HCT116 (cell line): ENCODE results near the gene PIMREG. TPM values are rescaled to one million over a fixed set of nuclear protein-coding genes. Genes with fewer than 3 reads are reported as not detected.

ENCODE experiments used
- ATAC-seq: fragments of 200-7000 bp; cut with Tn5 transposase; 2 replicates; pipeline ENCODE4 v1.9.1; 2020; ENCODE audit warnings: mild to moderate bottlenecking, moderate library complexity
- BruUV-seq: library from RNA; stranded (reverse); fragments of 400-500 nt; replicated peaks from 2 replicates; lab custom pipeline; 2021; lab: Mats Ljungman, UMichigan
- CTCF ChIA-PET: fragments of 300-600 bp; sonication (Branson Sonifier 250); formaldehyde crosslinking; loops from one replicate; lab custom pipeline; 2021; ENCODE audit warnings: antibody characterized with exemption; lab: Charles Lee
- POLR2A ChIA-PET: fragments of 300-600, 350-600 bp; sonication (Branson Sonifier 250); formaldehyde crosslinking; loops from one replicate; lab custom pipeline; 2021; ENCODE audit warnings: antibody characterized with exemption; lab: Charles Lee
- RAD21 ChIA-PET, 2 experiments: fragments of 300-600 bp; sonication (Branson Sonifier 250); formaldehyde crosslinking; loops; one replicate each; lab custom pipeline; 2023; ENCODE audit warnings: low total read pairs in 2 of 2; ENCODE audit not compliant: uncharacterized antibody in 2 of 2, unreplicated experiment in 2 of 2, low non-redundant PET in 1 of 2; lab: Charles Lee
- DNase-seq: peaks from one replicate; pipeline ENCODE4 v3.0.0-alpha.2; 2010; ENCODE audit warnings: low read depth, low spot score
- H2AFZ ChIP-seq: fragments of 200-600 bp; shearing (Covaris generic), sonication (generic); 2 replicates; pipeline ENCODE4 v1.6.1; 2017; ENCODE audit warnings: low read depth, mixed run types, mixed read lengths, antibody characterized with exemption, low read length; ENCODE audit not compliant: poor library complexity, severe bottlenecking
- H3K27ac ChIP-seq: 2 replicates; pipeline ENCODE4 v1.5.1; 2012; ENCODE audit warnings: low read depth, low read length
- H3K27me3 ChIP-seq: fragments of 200-600 bp; sonication (generic); 2 replicates; pipeline ENCODE4 v1.6.1; 2016; ENCODE audit warnings: mixed run types, low read length, mixed read lengths; ENCODE audit not compliant: insufficient read depth
- H3K36me3 ChIP-seq, 2 experiments: fragments of 200-500 bp in 1 of 2; fragments of 200-600 bp in 1 of 2; sonication (Bioruptor generic) in 1 of 2; sonication (generic) in 1 of 2; 2 replicates each; pipeline versions ENCODE4 v1.5.1 to v1.6.1; 2014 to 2016; ENCODE audit warnings: low read length in 2 of 2, inconsistent platforms in 1 of 2, mixed read lengths in 1 of 2, mixed run types in 1 of 2; ENCODE audit not compliant: insufficient read depth in 2 of 2, control insufficient read depth in 1 of 2
- H3K4me1 ChIP-seq, 2 experiments: fragments of 200-600 bp in 1 of 2; sonication (generic) in 1 of 2; 2 replicates each; pipeline versions ENCODE4 v1.5.1 to v1.6.1; 2012 to 2017; ENCODE audit warnings: low read length in 2 of 2, inconsistent platforms in 1 of 2, mild to moderate bottlenecking in 1 of 2, mixed read lengths in 1 of 2, mixed run types in 1 of 2, moderate library complexity in 1 of 2; ENCODE audit not compliant: insufficient read depth in 2 of 2, control insufficient read depth in 1 of 2
- H3K4me2 ChIP-seq: fragments of 200-600 bp; sonication (generic); 2 replicates; pipeline ENCODE4 v1.6.1; 2017; ENCODE audit warnings: mixed run types, low read length, mixed read lengths
- H3K4me3 ChIP-seq, 2 experiments: fragments of 200-600 bp in 1 of 2; sonication (generic) in 1 of 2; replicated peaks in 1 of 2; 2 replicates each; pipeline ENCODE4 v1.5.1; 2011 to 2016; ENCODE audit warnings: low read length in 2 of 2, control low read depth in 1 of 2, low read depth in 1 of 2, mild to moderate bottlenecking in 1 of 2, mixed read lengths in 1 of 2, mixed run types in 1 of 2
- H3K79me2 ChIP-seq: fragments of 200-600 bp; sonication (generic); 2 replicates; pipeline ENCODE4 v1.6.1; 2017; ENCODE audit warnings: mild to moderate bottlenecking, mixed run types, low read length, moderate library complexity, mixed read lengths; ENCODE audit not compliant: insufficient read depth
- H3K9ac ChIP-seq: fragments of 200-600 bp; sonication (generic); 2 replicates; pipeline ENCODE4 v1.6.1; 2016; ENCODE audit warnings: low read length, mixed read lengths
- H3K9me2 ChIP-seq: fragments of 200-600 bp; sonication (generic), shearing (Covaris generic); 2 replicates; pipeline ENCODE4 v1.6.1; 2017; ENCODE audit warnings: mixed run types, mild to moderate bottlenecking, moderate library complexity; ENCODE audit not compliant: insufficient read depth
- H3K9me3 ChIP-seq, 2 experiments: fragments of 200-500 bp in 1 of 2; fragments of 200-600 bp in 1 of 2; sonication (Bioruptor generic) in 1 of 2; sonication (generic) in 1 of 2; 2 replicates each; pipeline ENCODE4 v1.6.1; 2014 to 2017; ENCODE audit warnings: low read length in 2 of 2, mixed read lengths in 2 of 2, inconsistent platforms in 1 of 2, low read depth in 1 of 2, mild to moderate bottlenecking in 1 of 2, mixed run types in 1 of 2, moderate library complexity in 1 of 2; ENCODE audit not compliant: control insufficient read depth in 1 of 2, insufficient read depth in 1 of 2
- H4K20me1 ChIP-seq: fragments of 200-600 bp; sonication (generic), shearing (Covaris generic); 2 replicates; pipeline ENCODE4 v1.6.1; 2017; ENCODE audit warnings: mixed run types, mild to moderate bottlenecking, moderate library complexity; ENCODE audit not compliant: insufficient read depth
- CBX3 ChIP-seq: IDR thresholded peaks from 2 replicates; pipeline ENCODE4 v1.6.1; 2012; ENCODE audit warnings: low read depth
- CEBPB ChIP-seq: IDR thresholded peaks from 2 replicates; pipeline ENCODE4 v1.6.1; 2012; ENCODE audit warnings: low read depth
- EGR1 ChIP-seq: IDR thresholded peaks from 2 replicates; pipeline ENCODE4 v1.6.1; 2012; ENCODE audit warnings: low read depth
- ELF1 ChIP-seq: IDR thresholded peaks from 2 replicates; pipeline ENCODE4 v1.6.1; 2012; ENCODE audit warnings: low read depth, borderline replicate concordance
- EZH2phosphoT487 ChIP-seq: fragments of 200-600 bp; IDR thresholded peaks from 2 replicates; pipeline ENCODE4 v1.6.1; 2018; ENCODE audit warnings: antibody characterized with exemption, borderline replicate concordance
- JUND ChIP-seq: IDR thresholded peaks from 2 replicates; pipeline ENCODE4 v1.6.1; 2012
- POLR2A ChIP-seq: IDR thresholded peaks from 2 replicates; pipeline ENCODE4 v1.7.0; 2011; ENCODE audit warnings: borderline replicate concordance; ENCODE audit not compliant: insufficient read depth, insufficient read length; ENCODE audit errors: extremely low read depth
- POLR2AphosphoS5 ChIP-seq: IDR thresholded peaks from 2 replicates; pipeline ENCODE4 v1.6.1; 2011; ENCODE audit warnings: mild to moderate bottlenecking, low read depth, low read length, moderate library complexity
- RAD21 ChIP-seq: IDR thresholded peaks from 2 replicates; pipeline ENCODE4 v1.6.1; 2012; ENCODE audit warnings: low read depth, mild to moderate bottlenecking
- SP1 ChIP-seq: IDR thresholded peaks from 2 replicates; pipeline ENCODE4 v1.6.1; 2012; ENCODE audit warnings: low read depth
- SRF ChIP-seq: IDR thresholded peaks from 2 replicates; pipeline ENCODE4 v1.6.1; 2012; ENCODE audit warnings: low read depth
- TCF7L2 ChIP-seq: IDR thresholded peaks from 2 replicates; pipeline ENCODE4 v1.7.0; 2011; ENCODE audit warnings: borderline replicate concordance, inconsistent platforms; ENCODE audit not compliant: insufficient read depth, insufficient read length; ENCODE audit errors: extremely low read depth
- YY1 ChIP-seq: IDR thresholded peaks from 2 replicates; pipeline ENCODE4 v1.6.1; 2011; ENCODE audit warnings: low read length, low read depth, moderate library complexity, mild to moderate bottlenecking; ENCODE audit not compliant: insufficient replicate concordance; ENCODE audit errors: extremely low read depth
- ZNF274 ChIP-seq: fragments of 200-500 bp; sonication (Bioruptor generic); IDR thresholded peaks from 2 replicates; pipeline ENCODE4 v1.6.1; 2014; ENCODE audit warnings: mild to moderate bottlenecking, low read depth, low read length, inconsistent platforms
- intact Hi-C: fragments of 100-400 bp; cut with micrococcal nuclease; formaldehyde crosslinking; loops from 2 replicates; pipeline ENCODE4 v1.10.0; 2022
- total RNA-seq: library from RNA; stranded (reverse); gene quantifications from one replicate; pipeline ENCODE4 v1.2.1, GENCODE V29; 2021; ENCODE audit not compliant: unreplicated experiment
- TF ChIP-seq, protein P1 (sequence below): IDR thresholded peaks from 2 replicates; pipeline ENCODE4 v1.6.1; 2012
- TF ChIP-seq, protein P2 (sequence below): IDR thresholded peaks from 2 replicates; pipeline ENCODE4 v1.6.1; 2012; ENCODE audit warnings: low read depth
- TF ChIP-seq, protein P3 (sequence below), 3 experiments: fragments of 200-600 bp in 1 of 3; sonication (generic) in 1 of 3; IDR thresholded peaks in 2 of 3; conservative IDR thresholded peaks in 1 of 3; 2 replicates each; pipeline ENCODE4 v1.5.1; 2012 to 2017; ENCODE audit warnings: low read depth in 2 of 3, low read length in 2 of 3, antibody characterized with exemption in 1 of 3, borderline replicate concordance in 1 of 3, control low read depth in 1 of 3, mild to moderate bottlenecking in 1 of 3, mixed read lengths in 1 of 3, mixed run types in 1 of 3, moderate library complexity in 1 of 3; ENCODE audit not compliant: insufficient read depth in 1 of 3
- TF ChIP-seq, protein P4 (sequence below): IDR thresholded peaks from 2 replicates; pipeline ENCODE4 v1.6.1; 2012

Gene PIMREG
- total RNA-seq, 1 experiment from 2014 or later, result 57.0 TPM

DNA sequence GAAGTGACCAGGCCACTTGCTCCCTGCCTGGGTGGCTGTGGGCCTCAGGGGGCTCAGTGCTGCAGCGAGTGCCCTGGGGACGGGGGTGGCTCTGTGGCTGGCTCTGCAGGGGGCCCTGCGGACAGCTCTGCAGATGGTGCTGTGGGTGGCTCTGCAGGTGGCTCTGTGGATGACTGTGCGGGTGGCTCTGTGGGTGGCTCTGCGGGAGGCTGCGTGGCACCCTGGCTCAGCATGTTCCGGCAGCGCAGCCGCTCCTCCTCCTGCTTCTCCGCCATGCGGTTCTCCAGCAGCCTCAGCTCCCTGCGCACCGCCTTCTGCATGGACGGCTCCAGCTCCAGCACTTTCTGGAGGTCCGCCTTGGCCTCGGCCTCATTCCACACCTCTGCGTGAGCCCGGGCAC lies 18.8 kb upstream of the PIMREG start:
- ATAC-seq (no peak), DNase-seq (no peak)
- POLR2A ChIA-PET, result no interaction called here
- no peaks in the 10 kb centered on the region for H4K20me1 ChIP-seq
- H3K27ac ChIP-seq, result no peak overlapping the region
- intact Hi-C loops, result no loop called here
- peaks cover 0 to under 1% of the 10 kb centered on the region in 2 experiments; a peak in 1 of 4 replicates for H3K9me3 ChIP-seq
- TF ChIP-seq, protein P1, sequence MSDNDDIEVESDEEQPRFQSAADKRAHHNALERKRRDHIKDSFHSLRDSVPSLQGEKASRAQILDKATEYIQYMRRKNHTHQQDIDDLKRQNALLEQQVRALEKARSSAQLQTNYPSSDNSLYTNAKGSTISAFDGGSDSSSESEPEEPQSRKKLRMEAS, result no peak
- no peak for TF ChIP-seq ELF1
- TF ChIP-seq YY1, result no peak
- TF ChIP-seq, protein P2, sequence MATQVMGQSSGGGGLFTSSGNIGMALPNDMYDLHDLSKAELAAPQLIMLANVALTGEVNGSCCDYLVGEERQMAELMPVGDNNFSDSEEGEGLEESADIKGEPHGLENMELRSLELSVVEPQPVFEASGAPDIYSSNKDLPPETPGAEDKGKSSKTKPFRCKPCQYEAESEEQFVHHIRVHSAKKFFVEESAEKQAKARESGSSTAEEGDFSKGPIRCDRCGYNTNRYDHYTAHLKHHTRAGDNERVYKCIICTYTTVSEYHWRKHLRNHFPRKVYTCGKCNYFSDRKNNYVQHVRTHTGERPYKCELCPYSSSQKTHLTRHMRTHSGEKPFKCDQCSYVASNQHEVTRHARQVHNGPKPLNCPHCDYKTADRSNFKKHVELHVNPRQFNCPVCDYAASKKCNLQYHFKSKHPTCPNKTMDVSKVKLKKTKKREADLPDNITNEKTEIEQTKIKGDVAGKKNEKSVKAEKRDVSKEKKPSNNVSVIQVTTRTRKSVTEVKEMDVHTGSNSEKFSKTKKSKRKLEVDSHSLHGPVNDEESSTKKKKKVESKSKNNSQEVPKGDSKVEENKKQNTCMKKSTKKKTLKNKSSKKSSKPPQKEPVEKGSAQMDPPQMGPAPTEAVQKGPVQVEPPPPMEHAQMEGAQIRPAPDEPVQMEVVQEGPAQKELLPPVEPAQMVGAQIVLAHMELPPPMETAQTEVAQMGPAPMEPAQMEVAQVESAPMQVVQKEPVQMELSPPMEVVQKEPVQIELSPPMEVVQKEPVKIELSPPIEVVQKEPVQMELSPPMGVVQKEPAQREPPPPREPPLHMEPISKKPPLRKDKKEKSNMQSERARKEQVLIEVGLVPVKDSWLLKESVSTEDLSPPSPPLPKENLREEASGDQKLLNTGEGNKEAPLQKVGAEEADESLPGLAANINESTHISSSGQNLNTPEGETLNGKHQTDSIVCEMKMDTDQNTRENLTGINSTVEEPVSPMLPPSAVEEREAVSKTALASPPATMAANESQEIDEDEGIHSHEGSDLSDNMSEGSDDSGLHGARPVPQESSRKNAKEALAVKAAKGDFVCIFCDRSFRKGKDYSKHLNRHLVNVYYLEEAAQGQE, result no peak
- TF ChIP-seq SP1, result no peak
- TF ChIP-seq, protein P3, sequence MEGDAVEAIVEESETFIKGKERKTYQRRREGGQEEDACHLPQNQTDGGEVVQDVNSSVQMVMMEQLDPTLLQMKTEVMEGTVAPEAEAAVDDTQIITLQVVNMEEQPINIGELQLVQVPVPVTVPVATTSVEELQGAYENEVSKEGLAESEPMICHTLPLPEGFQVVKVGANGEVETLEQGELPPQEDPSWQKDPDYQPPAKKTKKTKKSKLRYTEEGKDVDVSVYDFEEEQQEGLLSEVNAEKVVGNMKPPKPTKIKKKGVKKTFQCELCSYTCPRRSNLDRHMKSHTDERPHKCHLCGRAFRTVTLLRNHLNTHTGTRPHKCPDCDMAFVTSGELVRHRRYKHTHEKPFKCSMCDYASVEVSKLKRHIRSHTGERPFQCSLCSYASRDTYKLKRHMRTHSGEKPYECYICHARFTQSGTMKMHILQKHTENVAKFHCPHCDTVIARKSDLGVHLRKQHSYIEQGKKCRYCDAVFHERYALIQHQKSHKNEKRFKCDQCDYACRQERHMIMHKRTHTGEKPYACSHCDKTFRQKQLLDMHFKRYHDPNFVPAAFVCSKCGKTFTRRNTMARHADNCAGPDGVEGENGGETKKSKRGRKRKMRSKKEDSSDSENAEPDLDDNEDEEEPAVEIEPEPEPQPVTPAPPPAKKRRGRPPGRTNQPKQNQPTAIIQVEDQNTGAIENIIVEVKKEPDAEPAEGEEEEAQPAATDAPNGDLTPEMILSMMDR (IDR thresholded peaks at IDR 0.05 in 2 of 3, conservative IDR thresholded peaks at IDR 0.05 in 1 of 3; ENCODE audit: borderline replicate concordance in 1 of 3, insufficient read depth in 1 of 3, low read depth in 2 of 3, low read length in 2 of 3), result no peak
- TF ChIP-seq JUND, result no peak
- TF ChIP-seq SRF, result no peak
- TF ChIP-seq EGR1, result no peak
- no peak for TF ChIP-seq RAD21
- TF ChIP-seq CEBPB, result no peak
- no peak for TF ChIP-seq POLR2AphosphoS5
- TF ChIP-seq ZNF274, result no peak
- TF ChIP-seq, protein P4, sequence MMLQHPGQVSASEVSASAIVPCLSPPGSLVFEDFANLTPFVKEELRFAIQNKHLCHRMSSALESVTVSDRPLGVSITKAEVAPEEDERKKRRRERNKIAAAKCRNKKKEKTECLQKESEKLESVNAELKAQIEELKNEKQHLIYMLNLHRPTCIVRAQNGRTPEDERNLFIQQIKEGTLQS, result no peak
- TF ChIP-seq CBX3, result no peak
- no peak for TF ChIP-seq TCF7L2
- no peak for TF ChIP-seq EZH2phosphoT487
- TF ChIP-seq POLR2A, result no peak
- no peak overlapping the region for H3K4me2 ChIP-seq
- no peaks in the 10 kb centered on the region for H3K27me3 ChIP-seq
- no peak overlapping the region for H2AFZ ChIP-seq
- no peaks in the 10 kb centered on the region for H3K36me3 ChIP-seq
- BruUV-seq, result no TSS peak
- RAD21 ChIA-PET, result no interaction called here
- no peaks in the 10 kb centered on the region for H3K79me2 ChIP-seq
- no peak overlapping the region for H3K4me3 ChIP-seq
- peaks cover 0 to 4% of the 10 kb centered on the region in 2 experiments; a peak in 2 of 4 replicates for H3K4me1 ChIP-seq
- CTCF ChIA-PET, result interaction anchor here (1.7 to 2.2 kb wide), 2 partner anchors 139 to 834 kb away, joined by 4 to 7 read pairs; no protein-coding TSS in a partner anchor
- no peak overlapping the region for H3K9ac ChIP-seq
- H3K9me2 ChIP-seq, result no peaks in the 10 kb centered on the region
